K562 (cell line): Measurements from ENCODE around the gene ZNF143. TPM values are rescaled to one million over a fixed set of nuclear protein-coding genes. Genes with fewer than 3 reads are reported as not detected.

ENCODE experiments used
- ASH1L ChIP-seq: fragments of 450-650 bp; IDR thresholded peaks from 2 replicates; pipeline ENCODE4 v1.6.1; 2018; ENCODE audit warnings: borderline replicate concordance, mild to moderate bottlenecking, low read depth; ENCODE audit not compliant: partially characterized antibody
- CCNT2 ChIP-seq: IDR thresholded peaks from 2 replicates; pipeline ENCODE4 v1.6.1; 2011; ENCODE audit warnings: borderline replicate concordance, low read depth, mild to moderate bottlenecking, moderate library complexity, mixed read lengths, low read length; ENCODE audit not compliant: insufficient read length; ENCODE audit errors: extremely low read depth
- CXXC5 ChIP-seq: fragments of 250-450 bp; sonication (Bioruptor Pico); IDR thresholded peaks from 2 replicates; pipeline ENCODE4 v1.8.0; 2022; ENCODE audit warnings: inconsistent platforms, mild to moderate bottlenecking, moderate library complexity
- FOXA3 ChIP-seq, 2 experiments: fragments of 450-650 bp in 1 of 2; sonication (generic) in 1 of 2; formaldehyde crosslinking; IDR thresholded peaks in 1 of 2; conservative IDR thresholded peaks in 1 of 2; 2 replicates each; pipeline versions ENCODE4 v1.4.0 to v1.8.0; 2020 to 2022; ENCODE audit warnings: mild to moderate bottlenecking in 2 of 2, missing genetic modification reagents in 1 of 2
- GTF2E2 ChIP-seq: fragments of 200-800 bp; sonication (Bioruptor generic); IDR thresholded peaks from 2 replicates; pipeline ENCODE4 v1.6.1; 2016; ENCODE audit warnings: missing genetic modification characterization, missing compliant biosample characterization
- HCFC1 ChIP-seq: IDR thresholded peaks from 2 replicates; pipeline ENCODE4 v1.6.1; 2012; ENCODE audit warnings: low read depth, low read length, improper control_type of control experiment
- IRF2 ChIP-seq: sonication (generic); formaldehyde crosslinking; IDR thresholded peaks from 2 replicates; pipeline ENCODE4 v1.8.1; 2022; ENCODE audit warnings: mild to moderate bottlenecking, missing genetic modification reagents
- NONO ChIP-seq, 2 experiments: fragments of 200-400 bp in 1 of 2; fragments of 450-650 bp in 1 of 2; formaldehyde crosslinking in 1 of 2; IDR thresholded peaks; 2 replicates each; pipeline ENCODE4 v1.6.1; 2017; ENCODE audit warnings: low read depth in 2 of 2, mild to moderate bottlenecking in 2 of 2, moderate library complexity in 2 of 2, low read length in 1 of 2
- PTTG1 ChIP-seq: fragments of 450-650 bp; IDR thresholded peaks from 2 replicates; pipeline ENCODE4 v1.6.1; 2016; ENCODE audit warnings: low read depth, mild to moderate bottlenecking, missing genetic modification characterization, missing compliant biosample characterization
- SAFB ChIP-seq: fragments of 200-400 bp; formaldehyde crosslinking; IDR thresholded peaks from 2 replicates; pipeline ENCODE4 v1.6.1; 2017; ENCODE audit warnings: low read depth, low read length, borderline replicate concordance
- U2AF2 ChIP-seq: fragments of 200-400 bp; formaldehyde crosslinking; optimal IDR thresholded peaks from 2 replicates; pipeline ENCODE3; 2017; ENCODE audit warnings: low read depth, mild to moderate bottlenecking, low read length
- ZFP30 ChIP-seq: fragments of 250-450 bp; sonication (Bioruptor Pico); IDR thresholded peaks from 2 replicates; pipeline ENCODE4 v1.8.0; 2022; ENCODE audit warnings: moderate library complexity, mild to moderate bottlenecking, inconsistent platforms, borderline replicate concordance
- ZNF165 ChIP-seq: fragments of 250-450 bp; sonication (Bioruptor Pico); IDR thresholded peaks from 2 replicates; pipeline ENCODE4 v1.4.0; 2020; ENCODE audit warnings: borderline replicate concordance
- ZNF780A ChIP-seq: fragments of 250-450 bp; sonication (Bioruptor Pico); IDR thresholded peaks from 2 replicates; pipeline ENCODE4 v1.5.0; 2021; ENCODE audit warnings: mild to moderate bottlenecking
- polyA plus RNA-seq, 8 experiments: library from polyadenylated mRNA; depleted of rRNA in 4 of 8; stranded (reverse) in 5 of 8; unstranded in 3 of 8; fragments of >200 nt; fragmentation: Nextera tagmentation in 2 of 8; fragmentation: Illumina TruSeq in 1 of 8; extraction: Ambion mirVana in 2 of 8; extraction: Trizol in 1 of 8; gene quantifications; 2 replicates each; pipeline versions ENCODE4 v1.2.1 to v1.2.3, GENCODE V29; 2011 to 2014; ENCODE audit warnings: inconsistent platforms in 1 of 8, missing spikeins in 1 of 8
- total RNA-seq, 7 experiments: library from RNA; depleted of rRNA in 6 of 7; stranded (reverse); fragments of >200 nt in 6 of 7; fragmentation: Illumina TruSeq in 2 of 7; extraction: Trizol in 2 of 7; gene quantifications; 2 replicates each; pipeline versions ENCODE4 v1.2.1 to v1.2.3, GENCODE V29; 2011 to 2021; ENCODE audit warnings: low replicate concordance in 1 of 7
- TF ChIP-seq, protein P1 (sequence below): fragments of 250-450 bp; sonication (Bioruptor Pico); IDR thresholded peaks from 2 replicates; pipeline ENCODE4 v1.5.0; 2021
- TF ChIP-seq, protein P2 (sequence below): fragments of 450-650 bp; conservative IDR thresholded peaks from 2 replicates; pipeline ENCODE4 v1.6.1; 2016; ENCODE audit warnings: missing genetic modification characterization, low read depth, mild to moderate bottlenecking, control low read depth, missing compliant biosample characterization
- TF ChIP-seq, protein P3 (sequence below): fragments of 450-650 bp; formaldehyde crosslinking; IDR thresholded peaks from 2 replicates; pipeline ENCODE4 v1.4.0; 2020; ENCODE audit warnings: mild to moderate bottlenecking, moderate library complexity
- TF ChIP-seq, protein P4 (sequence below): fragments of 200-800 bp; sonication (Bioruptor generic); IDR thresholded peaks from 2 replicates; pipeline ENCODE4 v1.6.1; 2017; ENCODE audit warnings: missing genetic modification characterization, missing compliant biosample characterization
- TF ChIP-seq, protein P5 (sequence below): IDR thresholded peaks from 2 replicates; pipeline ENCODE4 v1.6.1; 2016; ENCODE audit warnings: missing genetic modification characterization, missing compliant biosample characterization

ZNF143 gene
- total and polyA plus RNA-seq, 9 of the 15 experiments (the other 6 are each of a cell fraction or from before 2014, with no cell fraction given) = 18.4 to 58.5 (median 27.1) TPM

DNA sequence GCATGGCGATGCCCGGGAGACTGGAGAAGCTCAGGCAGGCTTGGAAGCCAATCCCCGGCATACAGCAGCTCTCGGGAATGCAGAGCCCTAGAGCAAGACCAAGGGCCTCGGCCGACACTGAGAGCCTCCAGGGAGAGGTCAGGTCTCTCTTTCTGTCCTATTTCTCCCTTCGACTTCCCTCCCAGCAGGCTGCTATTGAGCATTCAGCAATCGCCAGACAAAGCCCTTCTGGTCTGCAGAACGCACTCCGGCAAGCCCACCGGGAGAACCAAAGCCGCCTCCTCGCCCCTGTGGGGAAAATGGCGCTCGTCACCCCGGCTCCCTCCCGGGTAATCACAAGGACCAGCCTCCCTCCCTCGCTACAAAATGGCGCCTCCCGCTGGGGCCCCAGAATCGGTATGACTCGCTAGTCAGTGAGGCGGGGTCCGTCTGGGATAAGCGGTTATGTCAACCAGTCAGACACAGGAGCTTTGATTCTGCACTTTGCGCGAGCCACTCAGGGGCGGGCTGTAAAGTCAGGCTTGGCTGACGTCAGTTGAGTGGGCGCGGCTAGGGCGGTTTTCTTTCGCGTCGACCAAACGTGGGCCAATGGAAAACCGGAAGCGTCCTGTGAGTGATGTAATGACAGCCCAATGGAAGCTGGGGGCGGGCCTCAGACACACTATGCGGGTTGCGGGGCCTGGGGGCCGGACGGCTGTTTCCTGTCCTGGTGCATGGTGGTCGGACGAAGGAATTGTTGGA lies at the start of gene ZNF143 (continued):
- TF ChIP-seq, protein P1, sequence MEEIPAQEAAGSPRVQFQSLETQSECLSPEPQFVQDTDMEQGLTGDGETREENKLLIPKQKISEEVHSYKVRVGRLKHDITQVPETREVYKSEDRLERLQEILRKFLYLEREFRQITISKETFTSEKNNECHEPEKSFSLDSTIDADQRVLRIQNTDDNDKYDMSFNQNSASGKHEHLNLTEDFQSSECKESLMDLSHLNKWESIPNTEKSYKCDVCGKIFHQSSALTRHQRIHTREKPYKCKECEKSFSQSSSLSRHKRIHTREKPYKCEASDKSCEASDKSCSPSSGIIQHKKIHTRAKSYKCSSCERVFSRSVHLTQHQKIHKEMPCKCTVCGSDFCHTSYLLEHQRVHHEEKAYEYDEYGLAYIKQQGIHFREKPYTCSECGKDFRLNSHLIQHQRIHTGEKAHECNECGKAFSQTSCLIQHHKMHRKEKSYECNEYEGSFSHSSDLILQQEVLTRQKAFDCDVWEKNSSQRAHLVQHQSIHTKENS (CRISPR knock-in tag) = no peak
- TF ChIP-seq ZNF165 (CRISPR knock-in tag) = no peak
- TF ChIP-seq GTF2E2 (tag) = peak; percentile 71
- TF ChIP-seq PTTG1 (tag) = no peak
- peak; percentile 90 for TF ChIP-seq CXXC5 (CRISPR knock-in tag)
- no peak for TF ChIP-seq IRF2 (CRISPR knock-in tag)
- TF ChIP-seq, protein P2, sequence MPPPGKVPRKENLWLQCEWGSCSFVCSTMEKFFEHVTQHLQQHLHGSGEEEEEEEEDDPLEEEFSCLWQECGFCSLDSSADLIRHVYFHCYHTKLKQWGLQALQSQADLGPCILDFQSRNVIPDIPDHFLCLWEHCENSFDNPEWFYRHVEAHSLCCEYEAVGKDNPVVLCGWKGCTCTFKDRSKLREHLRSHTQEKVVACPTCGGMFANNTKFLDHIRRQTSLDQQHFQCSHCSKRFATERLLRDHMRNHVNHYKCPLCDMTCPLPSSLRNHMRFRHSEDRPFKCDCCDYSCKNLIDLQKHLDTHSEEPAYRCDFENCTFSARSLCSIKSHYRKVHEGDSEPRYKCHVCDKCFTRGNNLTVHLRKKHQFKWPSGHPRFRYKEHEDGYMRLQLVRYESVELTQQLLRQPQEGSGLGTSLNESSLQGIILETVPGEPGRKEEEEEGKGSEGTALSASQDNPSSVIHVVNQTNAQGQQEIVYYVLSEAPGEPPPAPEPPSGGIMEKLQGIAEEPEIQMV (tag) = no peak
- TF ChIP-seq SAFB = no peak
- TF ChIP-seq, protein P3, sequence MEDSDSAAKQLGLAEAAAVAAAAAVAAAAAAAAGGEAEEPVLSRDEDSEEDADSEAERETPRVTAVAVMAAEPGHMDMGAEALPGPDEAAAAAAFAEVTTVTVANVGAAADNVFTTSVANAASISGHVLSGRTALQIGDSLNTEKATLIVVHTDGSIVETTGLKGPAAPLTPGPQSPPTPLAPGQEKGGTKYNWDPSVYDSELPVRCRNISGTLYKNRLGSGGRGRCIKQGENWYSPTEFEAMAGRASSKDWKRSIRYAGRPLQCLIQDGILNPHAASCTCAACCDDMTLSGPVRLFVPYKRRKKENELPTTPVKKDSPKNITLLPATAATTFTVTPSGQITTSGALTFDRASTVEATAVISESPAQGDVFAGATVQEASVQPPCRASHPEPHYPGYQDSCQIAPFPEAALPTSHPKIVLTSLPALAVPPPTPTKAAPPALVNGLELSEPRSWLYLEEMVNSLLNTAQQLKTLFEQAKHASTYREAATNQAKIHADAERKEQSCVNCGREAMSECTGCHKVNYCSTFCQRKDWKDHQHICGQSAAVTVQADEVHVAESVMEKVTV (CRISPR knock-in tag) = no peak
- TF ChIP-seq FOXA3 (CRISPR knock-in tag; conservative IDR thresholded peaks at IDR 0.05 in 1 of 2, IDR thresholded peaks at IDR 0.05 in 1 of 2) = no peak
- no peak for TF ChIP-seq ZFP30
- TF ChIP-seq NONO (IDR thresholded peaks at IDR 0.05; ENCODE audit: low read depth in 2 of 2, low read length in 1 of 2) = peak in 1 of 2 experiments; percentile 44; a peak in 1 of 4 replicates
- TF ChIP-seq ZNF780A (CRISPR knock-in tag) = no peak
- peak; percentile 79 for TF ChIP-seq HCFC1
- TF ChIP-seq, protein P4, sequence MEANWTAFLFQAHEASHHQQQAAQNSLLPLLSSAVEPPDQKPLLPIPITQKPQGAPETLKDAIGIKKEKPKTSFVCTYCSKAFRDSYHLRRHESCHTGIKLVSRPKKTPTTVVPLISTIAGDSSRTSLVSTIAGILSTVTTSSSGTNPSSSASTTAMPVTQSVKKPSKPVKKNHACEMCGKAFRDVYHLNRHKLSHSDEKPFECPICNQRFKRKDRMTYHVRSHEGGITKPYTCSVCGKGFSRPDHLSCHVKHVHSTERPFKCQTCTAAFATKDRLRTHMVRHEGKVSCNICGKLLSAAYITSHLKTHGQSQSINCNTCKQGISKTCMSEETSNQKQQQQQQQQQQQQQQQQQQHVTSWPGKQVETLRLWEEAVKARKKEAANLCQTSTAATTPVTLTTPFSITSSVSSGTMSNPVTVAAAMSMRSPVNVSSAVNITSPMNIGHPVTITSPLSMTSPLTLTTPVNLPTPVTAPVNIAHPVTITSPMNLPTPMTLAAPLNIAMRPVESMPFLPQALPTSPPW = no peak
- TF ChIP-seq, protein P5, sequence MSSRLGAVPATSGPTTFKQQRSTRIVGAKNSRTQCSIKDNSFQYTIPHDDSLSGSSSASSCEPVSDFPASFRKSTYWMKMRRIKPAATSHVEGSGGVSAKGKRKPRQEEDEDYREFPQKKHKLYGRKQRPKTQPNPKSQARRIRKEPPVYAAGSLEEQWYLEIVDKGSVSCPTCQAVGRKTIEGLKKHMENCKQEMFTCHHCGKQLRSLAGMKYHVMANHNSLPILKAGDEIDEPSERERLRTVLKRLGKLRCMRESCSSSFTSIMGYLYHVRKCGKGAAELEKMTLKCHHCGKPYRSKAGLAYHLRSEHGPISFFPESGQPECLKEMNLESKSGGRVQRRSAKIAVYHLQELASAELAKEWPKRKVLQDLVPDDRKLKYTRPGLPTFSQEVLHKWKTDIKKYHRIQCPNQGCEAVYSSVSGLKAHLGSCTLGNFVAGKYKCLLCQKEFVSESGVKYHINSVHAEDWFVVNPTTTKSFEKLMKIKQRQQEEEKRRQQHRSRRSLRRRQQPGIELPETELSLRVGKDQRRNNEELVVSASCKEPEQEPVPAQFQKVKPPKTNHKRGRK = no peak
- no peak for TF ChIP-seq U2AF2
- TF ChIP-seq ASH1L = peak; percentile 98
- TF ChIP-seq CCNT2 = no peak
